Astrocyte (in vitro differentiated cells and primary cell): Measurements from ENCODE around the gene HSD17B11.
"Not testable (repeated sequence)": the region's sequence is repeated elsewhere in the genome, so short reads cannot be mapped to it uniquely, and the experiment has no call there.

Source experiments
- CTCF ChIP-seq: IDR thresholded peaks from 2 replicates; pipeline ENCODE4 v1.5.1; 2011; ENCODE audit warnings: low read depth, mild to moderate bottlenecking, inconsistent platforms, low read length, moderate library complexity; ENCODE audit not compliant: insufficient read depth
- EZH2 ChIP-seq: IDR thresholded peaks from 2 replicates; pipeline ENCODE4 v1.6.1; 2012; ENCODE audit warnings: mild to moderate bottlenecking, low read length, inconsistent platforms; ENCODE audit not compliant: insufficient read depth

- TF ChIP-seq CTCF, EZH2: not testable (repeated sequence)
Measured at GRCh38 chr4:87403732-87404131, 12.7 kb upstream of the HSD17B11 start.
